ENCODE results near the gene ARHGAP23.

Gene ARHGAP23

DNA sequence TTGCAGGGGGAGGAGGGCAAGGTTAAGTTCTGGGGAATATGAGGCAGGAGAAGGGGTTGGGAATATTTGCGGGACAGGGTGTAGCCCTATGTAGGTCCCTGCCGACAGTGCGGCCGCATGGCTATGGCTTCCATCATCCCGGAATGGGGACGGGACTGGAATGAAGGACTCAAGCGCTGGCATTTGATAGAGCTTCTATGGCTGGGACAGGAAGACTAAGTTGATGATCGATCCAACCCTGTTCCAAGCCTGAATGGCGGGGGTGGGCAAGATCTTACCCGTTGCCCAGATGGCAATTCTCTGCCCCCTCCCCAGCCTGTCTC lies 130.4 kb downstream of the ARHGAP23 start:
- peak overlapping the region; percentile 54 for H3K4me3 ChIP-seq (ENCODE audit: low read depth, low read length)
- CTCF ChIA-PET = interaction anchor here (0.8 to 15.2 kb wide), 38 partner anchors 8 to 720 kb away, joined by 3 to 310 read pairs (median 6); partner anchors contain the start of genes EPOP and SRCIN1
- POLR2A ChIA-PET = interaction anchor here (0.6 kb wide), 1 partner anchor 893 kb away, joined by 3 read pairs; no protein-coding TSS in a partner anchor
- DNase-seq (ENCODE audit: low read depth, low spot score) = no peak
- TF ChIP-seq, protein P1, sequence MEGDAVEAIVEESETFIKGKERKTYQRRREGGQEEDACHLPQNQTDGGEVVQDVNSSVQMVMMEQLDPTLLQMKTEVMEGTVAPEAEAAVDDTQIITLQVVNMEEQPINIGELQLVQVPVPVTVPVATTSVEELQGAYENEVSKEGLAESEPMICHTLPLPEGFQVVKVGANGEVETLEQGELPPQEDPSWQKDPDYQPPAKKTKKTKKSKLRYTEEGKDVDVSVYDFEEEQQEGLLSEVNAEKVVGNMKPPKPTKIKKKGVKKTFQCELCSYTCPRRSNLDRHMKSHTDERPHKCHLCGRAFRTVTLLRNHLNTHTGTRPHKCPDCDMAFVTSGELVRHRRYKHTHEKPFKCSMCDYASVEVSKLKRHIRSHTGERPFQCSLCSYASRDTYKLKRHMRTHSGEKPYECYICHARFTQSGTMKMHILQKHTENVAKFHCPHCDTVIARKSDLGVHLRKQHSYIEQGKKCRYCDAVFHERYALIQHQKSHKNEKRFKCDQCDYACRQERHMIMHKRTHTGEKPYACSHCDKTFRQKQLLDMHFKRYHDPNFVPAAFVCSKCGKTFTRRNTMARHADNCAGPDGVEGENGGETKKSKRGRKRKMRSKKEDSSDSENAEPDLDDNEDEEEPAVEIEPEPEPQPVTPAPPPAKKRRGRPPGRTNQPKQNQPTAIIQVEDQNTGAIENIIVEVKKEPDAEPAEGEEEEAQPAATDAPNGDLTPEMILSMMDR (IDR thresholded peaks at IDR 0.05; ENCODE audit: insufficient read depth, low read length, missing control alignments) = no peak

- no peak overlapping the region; the same call in 1 of the 2 replicates for H3K4me3 ChIP-seq (ENCODE audit: low read depth, low read length)
- CTCF ChIA-PET = interaction anchor here (0.8 to 15.2 kb wide), 21 partner anchors 8 to 138 kb away, joined by 3 to 310 read pairs (median 8); partner anchors contain the start of gene EPOP
- no peak for DNase-seq (ENCODE audit: low read depth, low spot score)
- POLR2A ChIA-PET = no interaction called here
- TF ChIP-seq, protein P1 (IDR thresholded peaks at IDR 0.05; ENCODE audit: insufficient read depth, low read length, missing control alignments) = no peak
Measured at GRCh38 chr17:38559051-38559879, 131.0 kb downstream of the ARHGAP23 start.

- ChIA-PET POLR2A (no interaction called here), CTCF (interaction anchor here (1.2 to 15.2 kb wide), 9 partner anchors 9 to 105 kb away, joined by 4 to 310 read pairs (median 18); no protein-coding TSS in a partner anchor)
- no peak overlapping the region for H3K4me3 ChIP-seq (ENCODE audit: low read depth, low read length)
- TF ChIP-seq, protein P1 (IDR thresholded peaks at IDR 0.05; ENCODE audit: insufficient read depth, low read length, missing control alignments) = no peak
- no peak for DNase-seq (ENCODE audit: low read depth, low spot score)
Measured at GRCh38 chr17:38559880-38560230, 131.6 kb downstream of the ARHGAP23 start.

GRCh38 chr17:38560503-38561318 lies 132.4 kb downstream of the ARHGAP23 start:
- TF ChIP-seq, protein P1 (IDR thresholded peaks at IDR 0.05; ENCODE audit: insufficient read depth, low read length, missing control alignments) = no peak
- POLR2A ChIA-PET = no interaction called here
- CTCF ChIA-PET = interaction anchor here (1.2 to 15.2 kb wide), 5 partner anchors 8 to 104 kb away, joined by 3 to 310 read pairs (median 3); no protein-coding TSS in a partner anchor
- no peak for DNase-seq (ENCODE audit: low read depth, low spot score)
- H3K4me3 ChIP-seq (ENCODE audit: low read depth, low read length) = no peak overlapping the region

GRCh38 chr17:38561416-38562214 lies 133.4 kb downstream of the ARHGAP23 start:
- TF ChIP-seq, protein P1 (IDR thresholded peaks at IDR 0.05; ENCODE audit: insufficient read depth, low read length, missing control alignments) = no peak
- no peak overlapping the region for H3K4me3 ChIP-seq (ENCODE audit: low read depth, low read length)
- ChIA-PET CTCF (interaction anchor here (1.2 to 15.2 kb wide), 4 partner anchors 9 to 103 kb away, joined by 3 to 310 read pairs (median 3); no protein-coding TSS in a partner anchor), POLR2A (no interaction called here)
- no peak for DNase-seq (ENCODE audit: low read depth, low spot score)
